GM12878 (cell line): ENCODE measurements around the gene SRC. TPM values are rescaled to one million over a fixed set of nuclear protein-coding genes. Genes with fewer than 3 reads are reported as not detected.

ENCODE experiments used
- ATAC-seq: fragments of 200-7000 bp; cut with Tn5 transposase; 3 replicates; pipeline ENCODE4 v1.9.1; 2020; ENCODE audit warnings: mild to moderate bottlenecking, moderate library complexity
- BruUV-seq: library from RNA; stranded (reverse); fragments of 400-500 nt; replicated peaks from 2 replicates; lab custom pipeline; 2021; lab: Mats Ljungman, UMichigan
- CTCF ChIA-PET: fragments of 300-600 bp; sonication (Branson Sonifier 250); formaldehyde crosslinking; extraction: SDS; loops from one replicate; lab custom pipeline; 2021; ENCODE audit warnings: inconsistent platforms; lab: Yijun Ruan, JAX
- POLR2A ChIA-PET: fragments of 350-600 bp; formaldehyde crosslinking; extraction: SDS; loops from one replicate; lab custom pipeline; 2021; ENCODE audit warnings: inconsistent platforms; lab: Charles Lee
- RAD21 ChIA-PET: fragments of 300-600 bp; sonication (Branson Sonifier 250); formaldehyde crosslinking; loops from one replicate; lab custom pipeline; 2023; ENCODE audit warnings: antibody characterized with exemption; ENCODE audit not compliant: unreplicated experiment; lab: Charles Lee
- SMC1A ChIA-PET: fragments of 300-600 bp; sonication (Branson Sonifier 250); formaldehyde crosslinking; loops from one replicate; lab custom pipeline; 2023; ENCODE audit not compliant: unreplicated experiment, uncharacterized antibody; lab: Charles Lee
- DNase-seq: peaks from one replicate; pipeline ENCODE4 v3.0.0-alpha.2; 2011; ENCODE audit warnings: low read depth, low spot score
- FAIRE-seq: peaks from 3 replicates; lab custom pipeline; 2011; peaks lifted over from hg19 to GRCh38; lab: Jason Lieb, UNC
- H2AFZ ChIP-seq: 2 replicates; pipeline ENCODE4 v1.6.0; 2011; ENCODE audit warnings: low read depth, low read length, control low read depth; ENCODE audit not compliant: control insufficient read depth
- H3K27ac ChIP-seq: 2 replicates; pipeline ENCODE4 v1.5.1; 2011; ENCODE audit warnings: control low read depth; ENCODE audit not compliant: control insufficient read depth, insufficient read depth
- H3K27me3 ChIP-seq, 2 experiments: replicated peaks in 1 of 2; 2 replicates each; pipeline versions ENCODE4 v1.6.0 to v1.6.1; 2011; ENCODE audit warnings: low read length in 1 of 2; ENCODE audit not compliant: control insufficient read depth in 2 of 2, insufficient read depth in 2 of 2
- H3K36me3 ChIP-seq, 2 experiments: 2 replicates each; pipeline ENCODE4 v1.5.1; 2011; ENCODE audit warnings: low read length in 1 of 2; ENCODE audit not compliant: control insufficient read depth in 2 of 2, insufficient read depth in 2 of 2
- H3K4me1 ChIP-seq: 2 replicates; pipeline ENCODE4 v1.6.1; 2011; ENCODE audit warnings: mild to moderate bottlenecking, low read length, moderate library complexity, mixed read lengths; ENCODE audit not compliant: control insufficient read depth, insufficient read depth
- H3K4me2 ChIP-seq: 2 replicates; pipeline ENCODE4 v1.6.0; 2011; ENCODE audit warnings: control low read depth; ENCODE audit not compliant: control insufficient read depth, insufficient read depth
- H3K4me3 ChIP-seq: fragments of 200-600 bp; sonication (generic); 2 replicates; pipeline ENCODE4 v1.5.1; 2016
- H3K79me2 ChIP-seq: 2 replicates; pipeline ENCODE4 v1.6.0; 2011; ENCODE audit warnings: low read length; ENCODE audit not compliant: control insufficient read depth, insufficient read depth
- H3K9ac ChIP-seq: 2 replicates; pipeline ENCODE4 v1.8.0; 2011; ENCODE audit warnings: low read length, control low read depth, mixed read lengths; ENCODE audit not compliant: control insufficient read depth, insufficient read depth
- H3K9me3 ChIP-seq: replicated peaks from 3 replicates; pipeline ENCODE4 v1.5.1; 2011; ENCODE audit warnings: mild to moderate bottlenecking, low read length; ENCODE audit not compliant: control insufficient read depth, insufficient read depth
- H4K20me1 ChIP-seq: 2 replicates; pipeline ENCODE4 v1.6.0; 2011; ENCODE audit not compliant: control insufficient read depth, insufficient read depth
- EZH2 ChIP-seq: IDR thresholded peaks from 2 replicates; pipeline ENCODE4 v1.6.1; 2012; ENCODE audit warnings: low read depth, mild to moderate bottlenecking, control low read depth, inconsistent platforms, low read length, borderline replicate concordance; ENCODE audit not compliant: control insufficient read depth
- MYB ChIP-seq: fragments of 150-350 bp; IDR thresholded peaks from 2 replicates; pipeline ENCODE4 v1.6.1; 2014; ENCODE audit warnings: mild to moderate bottlenecking, low read depth, low read length, borderline replicate concordance
- POLR2A ChIP-seq: IDR thresholded peaks from 2 replicates; pipeline ENCODE4 v1.6.1; 2011; ENCODE audit warnings: low read depth, mild to moderate bottlenecking, low read length
- SRF ChIP-seq, 2 experiments: IDR thresholded peaks; 2 replicates each; pipeline ENCODE4 v1.6.1; 2011; ENCODE audit warnings: low read depth in 2 of 2, low read length in 2 of 2, mild to moderate bottlenecking in 1 of 2, moderate library complexity in 1 of 2
- SUPT20H ChIP-seq: IDR thresholded peaks from 2 replicates; pipeline ENCODE4 v1.6.1; 2011; ENCODE audit warnings: low read depth, mild to moderate bottlenecking, low read length, moderate library complexity, borderline replicate concordance; ENCODE audit not compliant: control insufficient read depth
- ZBTB11 ChIP-seq: fragments of 450-650 bp; formaldehyde crosslinking; IDR thresholded peaks from 2 replicates; pipeline ENCODE4 v1.5.0; 2022; ENCODE audit warnings: mild to moderate bottlenecking, missing genetic modification characterization
- WGBS: methylation state at CpG from one replicate; pipeline ENCODE4 v1.1.6; 2016; ENCODE audit warnings: low lambda C conversion rate; ENCODE audit not compliant: insufficient replicate concordance, insufficient coverage; ENCODE audit errors: missing lambda C conversion rate; 5-methylcytosine and 5-hydroxymethylcytosine counted together
- in situ Hi-C: fragments of 300-500 bp; cut with MboI; formaldehyde crosslinking; loops from 9 replicates; pipeline ENCODE4 v1.14.3; 2018; ENCODE audit warnings: mixed read lengths
- intact Hi-C: fragments of 100-400 bp; cut with micrococcal nuclease; formaldehyde crosslinking; loops from one replicate; pipeline ENCODE4 v1.14.2; 2022; ENCODE audit not compliant: unreplicated experiment
- polyA plus RNA-seq, 11 experiments: library from polyadenylated mRNA; depleted of rRNA in 4 of 11; unstranded in 6 of 11; stranded (reverse) in 5 of 11; fragments of >200 nt; fragmentation: Nextera tagmentation in 4 of 11; fragmentation: Illumina TruSeq in 1 of 11; extraction: Ambion mirVana in 4 of 11; extraction: Trizol in 1 of 11; gene quantifications; 1 replicate in 1 of 11; 2 replicates in 10 of 11; pipeline versions ENCODE4 v1.2.1 to v1.2.3, GENCODE V29; 2011 to 2016; ENCODE audit warnings: inconsistent platforms in 2 of 11, missing spikeins in 2 of 11, low read depth in 1 of 11
- total RNA-seq, 4 experiments: library from RNA; depleted of rRNA in 3 of 4; stranded (reverse); fragments of >200 nt in 3 of 4; fragmentation: Illumina TruSeq in 1 of 4; extraction: Trizol in 1 of 4; gene quantifications; 2 replicates each; pipeline versions ENCODE4 v1.2.1 to v1.2.3, GENCODE V29; 2013 to 2021
- TF ChIP-seq, protein P1 (sequence below): fragments of 450-650 bp; IDR thresholded peaks from 2 replicates; pipeline ENCODE4 v1.6.1; 2018; ENCODE audit warnings: borderline replicate concordance, mild to moderate bottlenecking; ENCODE audit not compliant: partially characterized antibody
- TF ChIP-seq, protein P2 (sequence below): fragments of 450-650 bp; IDR thresholded peaks from 2 replicates; pipeline ENCODE4 v1.6.1; 2017; ENCODE audit warnings: mild to moderate bottlenecking, moderate library complexity

SRC gene
- total and polyA plus RNA-seq, 10 of the 15 experiments (the other 5 are each of a cell fraction or from before 2014, with no cell fraction given), result 0.60 to 71.3 (median 27.2) TPM

- TF ChIP-seq, protein P1, sequence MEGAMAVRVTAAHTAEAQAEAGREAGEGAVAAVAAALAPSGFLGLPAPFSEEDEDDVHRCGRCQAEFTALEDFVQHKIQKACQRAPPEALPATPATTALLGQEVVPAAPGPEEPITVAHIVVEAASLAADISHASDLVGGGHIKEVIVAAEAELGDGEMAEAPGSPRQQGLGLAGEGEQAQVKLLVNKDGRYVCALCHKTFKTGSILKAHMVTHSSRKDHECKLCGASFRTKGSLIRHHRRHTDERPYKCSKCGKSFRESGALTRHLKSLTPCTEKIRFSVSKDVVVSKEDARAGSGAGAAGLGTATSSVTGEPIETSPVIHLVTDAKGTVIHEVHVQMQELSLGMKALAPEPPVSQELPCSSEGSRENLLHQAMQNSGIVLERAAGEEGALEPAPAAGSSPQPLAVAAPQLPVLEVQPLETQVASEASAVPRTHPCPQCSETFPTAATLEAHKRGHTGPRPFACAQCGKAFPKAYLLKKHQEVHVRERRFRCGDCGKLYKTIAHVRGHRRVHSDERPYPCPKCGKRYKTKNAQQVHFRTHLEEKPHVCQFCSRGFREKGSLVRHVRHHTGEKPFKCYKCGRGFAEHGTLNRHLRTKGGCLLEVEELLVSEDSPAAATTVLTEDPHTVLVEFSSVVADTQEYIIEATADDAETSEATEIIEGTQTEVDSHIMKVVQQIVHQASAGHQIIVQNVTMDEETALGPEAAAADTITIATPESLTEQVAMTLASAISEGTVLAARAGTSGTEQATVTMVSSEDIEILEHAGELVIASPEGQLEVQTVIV, result no peak
- TF ChIP-seq MYB, result no peak
- no peak for TF ChIP-seq SRF (IDR thresholded peaks at IDR 0.05; ENCODE audit: low read depth in 2 of 2, low read length in 2 of 2)
- TF ChIP-seq, protein P2, sequence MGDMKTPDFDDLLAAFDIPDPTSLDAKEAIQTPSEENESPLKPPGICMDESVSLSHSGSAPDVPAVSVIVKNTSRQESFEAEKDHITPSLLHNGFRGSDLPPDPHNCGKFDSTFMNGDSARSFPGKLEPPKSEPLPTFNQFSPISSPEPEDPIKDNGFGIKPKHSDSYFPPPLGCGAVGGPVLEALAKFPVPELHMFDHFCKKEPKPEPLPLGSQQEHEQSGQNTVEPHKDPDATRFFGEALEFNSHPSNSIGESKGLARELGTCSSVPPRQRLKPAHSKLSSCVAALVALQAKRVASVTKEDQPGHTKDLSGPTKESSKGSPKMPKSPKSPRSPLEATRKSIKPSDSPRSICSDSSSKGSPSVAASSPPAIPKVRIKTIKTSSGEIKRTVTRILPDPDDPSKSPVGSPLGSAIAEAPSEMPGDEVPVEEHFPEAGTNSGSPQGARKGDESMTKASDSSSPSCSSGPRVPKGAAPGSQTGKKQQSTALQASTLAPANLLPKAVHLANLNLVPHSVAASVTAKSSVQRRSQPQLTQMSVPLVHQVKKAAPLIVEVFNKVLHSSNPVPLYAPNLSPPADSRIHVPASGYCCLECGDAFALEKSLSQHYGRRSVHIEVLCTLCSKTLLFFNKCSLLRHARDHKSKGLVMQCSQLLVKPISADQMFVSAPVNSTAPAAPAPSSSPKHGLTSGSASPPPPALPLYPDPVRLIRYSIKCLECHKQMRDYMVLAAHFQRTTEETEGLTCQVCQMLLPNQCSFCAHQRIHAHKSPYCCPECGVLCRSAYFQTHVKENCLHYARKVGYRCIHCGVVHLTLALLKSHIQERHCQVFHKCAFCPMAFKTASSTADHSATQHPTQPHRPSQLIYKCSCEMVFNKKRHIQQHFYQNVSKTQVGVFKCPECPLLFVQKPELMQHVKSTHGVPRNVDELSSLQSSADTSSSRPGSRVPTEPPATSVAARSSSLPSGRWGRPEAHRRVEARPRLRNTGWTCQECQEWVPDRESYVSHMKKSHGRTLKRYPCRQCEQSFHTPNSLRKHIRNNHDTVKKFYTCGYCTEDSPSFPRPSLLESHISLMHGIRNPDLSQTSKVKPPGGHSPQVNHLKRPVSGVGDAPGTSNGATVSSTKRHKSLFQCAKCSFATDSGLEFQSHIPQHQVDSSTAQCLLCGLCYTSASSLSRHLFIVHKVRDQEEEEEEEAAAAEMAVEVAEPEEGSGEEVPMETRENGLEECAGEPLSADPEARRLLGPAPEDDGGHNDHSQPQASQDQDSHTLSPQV, result no peak
- no peak for TF ChIP-seq ZBTB11
- peak; percentile 14; the same call in 1 of the 2 replicates for TF ChIP-seq POLR2A
- no peak for TF ChIP-seq SUPT20H
- no peak for TF ChIP-seq EZH2
- Histone ChIP-seq H3K4me3 (no peak overlapping the region), H3K4me2 (no peak overlapping the region), H3K36me3 (peaks cover 23 to 62% of the 10 kb centered on the region in 2 experiments), H2AFZ (no peak overlapping the region), H3K27me3 (no peaks in the 10 kb centered on the region), H3K27ac (no peak overlapping the region), H3K9ac (no peak overlapping the region), H3K4me1 (peaks cover 28% of the 10 kb centered on the region), H4K20me1 (no peaks in the 10 kb centered on the region), H3K79me2 (peaks cover 6% of the 10 kb centered on the region), H3K9me3 (no peaks in the 10 kb centered on the region)
- ChIA-PET RAD21 (no interaction called here), CTCF (no interaction called here), SMC1A (interaction anchor here (5.9 kb wide), 1 partner anchor 116 kb away, joined by 37 read pairs; no protein-coding TSS in a partner anchor), POLR2A (no interaction called here)
- ATAC-seq (no peak), DNase-seq (no peak), FAIRE-seq (no peak)
- in situ Hi-C loops (no loop called here), intact Hi-C loops (no loop called here)
- WGBS, result 87% methylated on average over 20 of the region's 20 CpGs
- BruUV-seq, result no TSS peak
These were observed 40.7 kb downstream of the SRC start for GRCh38 chr20:37386505-37387251.
